ENCODE measurements around the gene PDLIM1.

DNA sequence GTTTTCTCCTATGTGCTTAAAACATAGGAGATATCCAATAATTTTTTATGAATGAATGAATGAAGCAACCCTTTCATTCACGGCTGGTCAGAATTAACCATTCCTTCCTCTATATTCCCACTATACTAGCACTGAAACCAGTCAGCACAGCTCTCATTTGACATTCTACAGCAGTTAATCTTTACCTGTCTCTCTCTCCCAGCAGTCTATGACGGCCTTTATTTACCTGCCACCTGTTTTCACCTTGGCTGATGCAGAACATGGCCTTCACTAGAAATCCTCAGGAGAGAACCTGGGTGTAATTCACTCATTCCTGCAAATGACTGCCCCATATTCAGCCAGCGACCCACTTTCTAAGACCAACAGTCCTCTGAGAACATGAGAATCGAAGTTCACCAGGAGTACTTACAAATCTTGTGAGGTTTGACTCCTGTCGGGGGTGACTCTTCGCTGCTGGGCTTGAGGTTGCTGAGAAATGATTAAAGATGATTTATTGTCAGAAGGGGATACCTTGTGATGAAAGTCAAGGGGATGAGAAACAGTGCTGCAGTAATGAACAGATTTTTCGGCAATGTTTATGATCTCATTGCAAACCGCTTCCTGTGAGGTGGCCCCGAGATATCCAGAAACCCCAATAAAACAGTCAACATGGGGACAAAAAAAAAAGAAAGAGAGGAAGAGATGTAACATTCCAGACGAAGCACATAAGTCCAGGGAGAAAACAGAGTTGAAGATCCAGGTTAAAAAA, 30.9 kb upstream of the PDLIM1 start:
- no peak for TF ChIP-seq YY1 (IDR thresholded peaks at IDR 0.05; ENCODE audit: insufficient read depth, insufficient read length)
- no peak for TF ChIP-seq ZNF274 (IDR thresholded peaks at IDR 0.05; ENCODE audit: low read depth, low read length)

Measured in NT2/D1 (cell line).